GM18505 (cell line): Measurements from ENCODE around the gene MAB21L1.

Experiments
- ATAC-seq: cut with Tn5 transposase; IDR thresholded peaks from one replicate; pipeline ENCODE4 v1.9.1; 2021; ENCODE audit not compliant: unreplicated experiment
- POLR2A ChIP-seq: IDR thresholded peaks from 4 replicates; pipeline ENCODE4 v1.6.1; 2011; ENCODE audit warnings: borderline replicate concordance; ENCODE audit not compliant: insufficient read depth, insufficient read length; ENCODE audit errors: extremely low read depth

Gene MAB21L1

DNA sequence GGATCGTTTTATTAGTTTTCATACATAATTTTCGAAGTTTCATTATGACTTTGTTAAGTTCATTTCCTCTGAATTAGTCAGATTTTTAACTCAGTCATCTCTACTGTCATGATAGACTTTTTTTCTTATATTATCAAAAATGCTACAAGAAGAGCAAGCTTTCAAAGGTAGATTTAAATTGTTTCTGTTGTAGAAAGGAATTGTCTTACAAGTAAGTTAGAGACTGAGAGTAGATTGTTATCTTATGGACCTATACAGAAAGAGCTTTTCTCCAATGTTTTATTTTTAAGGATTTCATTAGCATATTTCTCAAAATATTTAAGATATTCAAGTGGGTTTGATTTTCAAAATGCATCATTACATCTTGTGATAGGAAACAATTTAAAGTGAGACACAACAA, 2.7 kb downstream of the MAB21L1 start:
- ATAC-seq: no peak
- TF ChIP-seq POLR2A: no peak

DNA sequence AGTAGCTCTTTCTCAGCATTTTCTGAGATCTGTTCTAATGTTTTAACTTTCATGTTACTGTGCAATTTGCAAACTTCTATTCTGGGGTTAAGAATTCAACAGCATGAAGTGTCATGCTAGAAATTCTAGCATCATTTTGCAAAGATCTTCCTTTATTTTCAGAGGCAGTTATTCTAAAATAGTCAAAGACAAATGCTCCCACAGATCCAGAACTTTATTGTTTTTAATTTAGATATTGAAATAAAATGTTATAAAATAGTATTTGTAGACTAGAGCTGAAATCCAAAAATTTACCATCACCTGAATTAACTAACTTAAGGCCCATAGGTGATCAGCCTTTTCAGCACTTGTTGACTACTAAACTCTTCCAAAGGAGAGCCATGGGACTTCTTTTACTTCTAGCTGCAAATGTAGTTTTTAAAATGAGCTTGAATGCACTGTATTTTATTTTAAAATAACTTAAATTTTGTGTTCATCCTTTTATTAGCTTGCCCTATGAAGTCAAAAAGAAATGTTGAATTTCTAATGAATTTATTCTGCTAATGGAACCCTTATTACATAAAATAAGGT, 3.2 kb downstream of the MAB21L1 start:
- no peak for TF ChIP-seq POLR2A

GRCh38 chr13:35472323-35472881, 4.1 kb downstream of the MAB21L1 start:
- no peak for ATAC-seq

More for the DNA sequence above, 3.2 kb downstream of the MAB21L1 start:
- ATAC-seq: no peak

GRCh38 chr13:35471706-35472322, 4.7 kb downstream of the MAB21L1 start:
- ATAC-seq: no peak
- TF ChIP-seq POLR2A: no peak

More at GRCh38 chr13:35472323-35472881, 4.1 kb downstream of the MAB21L1 start:
- no peak for TF ChIP-seq POLR2A

- no peak for TF ChIP-seq POLR2A
- ATAC-seq: no peak
Measured at GRCh38 chr13:35470671-35471661, 5.5 kb downstream of the MAB21L1 start.

- TF ChIP-seq POLR2A: no peak
Measured at GRCh38 chr13:35469806-35470525, 6.5 kb downstream of the MAB21L1 start.

DNA sequence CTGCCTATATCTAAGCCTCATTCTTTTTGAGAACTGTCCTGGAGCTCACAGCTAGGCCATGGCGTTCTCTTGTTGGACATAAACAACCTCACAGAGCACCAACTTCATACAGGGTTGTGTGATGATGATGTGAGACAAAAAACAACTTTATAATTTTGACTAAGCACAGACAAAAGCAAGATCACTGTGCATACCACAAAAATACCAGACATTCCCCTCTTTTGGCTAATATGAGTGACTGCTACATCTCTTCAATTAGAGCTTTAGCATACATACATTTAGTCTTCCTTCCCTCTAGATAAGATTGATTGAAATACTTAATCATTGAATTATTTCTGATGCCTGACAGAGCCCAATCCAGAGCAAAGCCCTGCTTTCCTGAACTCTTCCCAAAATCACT, 8.3 kb downstream of the MAB21L1 start:
- no peak for ATAC-seq
- no peak for TF ChIP-seq POLR2A

More at GRCh38 chr13:35469806-35470525, 6.5 kb downstream of the MAB21L1 start:
- no peak for ATAC-seq

DNA sequence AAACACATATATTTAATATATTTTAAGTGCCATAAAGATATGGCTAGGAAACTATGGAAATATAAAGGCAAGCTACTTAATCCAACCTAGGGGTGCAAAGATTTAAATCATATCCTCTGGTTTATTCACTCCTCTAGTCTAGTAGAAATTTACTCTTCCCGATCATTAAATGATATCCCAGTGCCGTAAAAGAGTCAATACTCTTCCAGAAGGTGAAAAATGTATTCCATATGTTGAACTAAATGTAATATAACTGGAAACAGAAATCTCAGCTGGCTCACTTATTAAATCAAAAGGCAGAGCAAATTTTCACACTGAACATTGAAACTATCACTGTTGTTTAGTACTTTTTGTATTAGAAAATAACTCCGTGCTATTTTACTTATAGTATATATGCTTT, 11.1 kb downstream of the MAB21L1 start:
- no peak for TF ChIP-seq POLR2A
- no peak for ATAC-seq

DNA sequence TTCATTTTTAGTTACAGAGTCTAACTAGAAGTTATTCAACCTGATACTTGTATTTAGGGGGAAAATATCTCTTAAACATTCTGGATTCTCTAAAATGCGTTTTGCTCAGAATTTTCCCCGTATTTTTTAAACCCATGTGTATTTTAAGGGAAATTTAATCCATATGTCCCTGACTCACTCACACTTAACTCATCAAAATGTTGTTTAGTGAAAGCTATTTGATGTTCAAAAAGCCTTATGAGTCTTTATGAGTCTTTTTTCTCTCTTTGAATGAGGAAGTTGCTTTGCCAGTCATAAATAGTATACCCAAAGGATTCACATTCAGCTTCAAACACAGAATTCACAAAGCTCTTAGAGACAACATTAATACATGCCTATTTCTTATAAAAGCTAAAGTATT, 16.4 kb downstream of the MAB21L1 start:
- TF ChIP-seq POLR2A: no peak
- ATAC-seq: no peak

DNA sequence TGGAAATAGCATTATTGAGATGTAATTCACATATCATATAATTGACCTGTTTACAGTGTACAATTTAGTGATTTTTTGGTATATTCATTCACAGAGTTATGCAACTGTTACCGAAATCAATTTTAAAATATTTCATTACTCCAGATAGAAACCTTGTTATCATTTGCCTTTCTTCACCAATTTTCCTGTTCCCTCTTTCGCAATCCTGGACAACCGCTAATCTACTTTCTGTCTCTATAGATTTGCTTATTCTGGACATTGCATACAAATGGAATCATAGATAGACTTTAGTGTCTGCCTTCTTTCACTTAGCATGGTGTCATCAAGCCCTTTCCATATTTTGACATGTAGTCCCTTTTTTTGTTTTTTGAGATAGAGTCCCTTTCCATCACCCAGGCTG, 19.2 kb downstream of the MAB21L1 start:
- no peak for TF ChIP-seq POLR2A
- no peak for ATAC-seq

- ATAC-seq: no peak
- TF ChIP-seq POLR2A: no peak
Measured at GRCh38 chr13:35455022-35455421, 21.5 kb downstream of the MAB21L1 start.

DNA sequence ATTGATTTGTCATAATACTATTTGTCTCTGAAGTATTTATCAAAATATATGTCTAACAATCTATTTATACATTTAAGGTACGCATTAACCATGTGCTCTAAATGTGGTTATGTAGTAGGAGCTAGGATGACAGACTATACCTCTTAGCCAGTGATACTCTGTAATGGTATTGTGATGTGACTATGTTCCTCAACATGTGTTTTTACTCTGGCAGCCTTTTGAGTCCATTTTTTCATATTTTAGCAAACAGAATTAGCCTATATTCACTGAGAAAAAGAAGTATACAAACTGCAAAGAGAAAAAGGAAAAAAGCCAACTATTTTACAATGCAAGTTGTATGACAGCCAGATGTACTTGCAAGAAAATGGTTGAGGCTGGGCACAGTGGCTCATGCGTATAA, 26.7 kb downstream of the MAB21L1 start:
- ATAC-seq: no peak

DNA sequence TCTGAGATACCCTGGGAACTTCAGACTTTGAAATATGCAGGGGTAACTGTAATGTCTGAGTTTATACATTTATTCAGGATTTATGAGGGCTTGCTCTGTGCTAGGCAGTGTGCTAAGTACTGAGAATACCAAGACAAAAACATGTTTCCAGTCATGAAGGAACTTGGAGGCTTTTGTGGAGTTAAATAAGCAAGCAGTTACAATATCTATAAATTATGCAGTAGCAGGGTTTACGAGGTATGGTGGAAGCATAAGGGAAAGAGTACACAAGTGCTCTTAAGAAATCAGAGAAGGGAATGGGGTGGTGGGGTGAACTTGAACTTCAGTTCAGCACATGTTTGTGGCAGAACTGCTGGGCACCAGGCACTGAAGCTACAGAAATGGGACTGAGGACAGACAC, 28.0 kb downstream of the MAB21L1 start:
- ATAC-seq: no peak
- TF ChIP-seq POLR2A: no peak

More for the DNA sequence above, 26.7 kb downstream of the MAB21L1 start:
- no peak for TF ChIP-seq POLR2A
